Inflammatory macrophage treated with lipopolysaccharide for 1 hour (primary cell): Measurements from ENCODE around the gene DLGAP1.

Experiments
- DNase-seq, 2 donors: peaks; one replicate each; pipeline ENCODE4 v3.0.0-alpha.2; 2020 to 2022

Gene DLGAP1

GRCh38 chr18:3552305-3552704, 902.8 kb downstream of the DLGAP1 start:
- no peak for DNase-seq

- no peak for DNase-seq
Measured at GRCh38 chr18:3547891-3548615, 907.1 kb downstream of the DLGAP1 start.

DNA sequence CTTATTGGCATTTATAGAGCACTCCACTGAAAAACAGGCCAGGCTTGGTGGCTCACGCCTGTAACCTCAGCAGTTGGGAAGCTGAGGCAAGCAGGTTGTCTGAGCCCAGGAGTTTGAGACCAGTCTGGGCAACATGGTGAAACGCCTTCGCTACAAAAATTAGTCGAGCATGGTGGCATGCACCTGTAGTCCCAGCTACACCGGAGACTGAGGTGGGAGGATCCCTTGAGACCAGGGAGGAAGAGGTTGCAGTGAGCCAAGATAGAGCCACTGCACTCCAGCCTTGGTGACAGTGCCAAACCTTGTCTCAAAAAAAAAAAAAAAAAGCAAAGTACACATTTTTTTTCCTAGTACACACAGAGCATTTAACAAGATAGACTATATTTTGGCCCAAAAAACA, 909.0 kb downstream of the DLGAP1 start:
- no peak for DNase-seq

- DNase-seq = no peak
Measured at GRCh38 chr18:3544537-3544936, 910.6 kb downstream of the DLGAP1 start.

GRCh38 chr18:3541549-3542386, 913.3 kb downstream of the DLGAP1 start:
- DNase-seq = no peak

DNA sequence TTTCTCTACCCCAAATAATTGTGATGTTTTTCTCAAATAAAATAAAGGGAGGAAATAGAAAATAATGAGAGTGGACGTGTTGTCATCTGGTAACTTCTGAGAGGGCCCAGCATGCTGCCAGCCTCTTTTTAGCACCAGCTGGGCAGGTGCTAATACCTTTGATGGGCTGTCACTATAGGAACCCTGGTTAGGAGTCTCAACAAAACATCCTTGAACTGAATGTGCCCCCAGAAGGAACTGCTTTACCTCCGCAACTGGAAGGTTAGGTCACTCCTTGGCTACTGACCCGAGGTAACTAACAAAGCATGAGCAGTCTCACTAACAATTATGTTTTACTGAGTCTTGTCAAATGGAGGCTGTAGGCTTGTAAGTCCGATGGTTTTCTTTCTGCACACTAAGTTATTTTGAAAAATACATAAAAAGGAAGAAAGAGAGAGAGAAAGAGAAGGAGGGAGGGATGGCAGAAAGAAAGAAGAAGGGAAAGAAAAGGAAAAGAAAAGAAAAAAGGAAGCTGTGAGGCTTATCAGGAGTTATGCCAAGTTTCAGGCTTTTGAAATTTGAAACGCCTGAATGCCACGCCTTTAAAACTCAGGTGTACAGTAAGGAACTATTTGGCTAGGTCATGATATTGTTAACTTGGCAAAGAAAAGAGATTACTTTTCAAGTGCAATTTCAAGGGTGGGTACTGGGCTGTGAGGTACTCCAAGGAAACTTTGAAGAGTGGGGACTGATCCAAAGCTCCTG, 914.1 kb downstream of the DLGAP1 start:
- no peak for DNase-seq

GRCh38 chr18:3538954-3539617, 916.0 kb downstream of the DLGAP1 start:
- DNase-seq = no peak

GRCh38 chr18:3538456-3538855, 916.7 kb downstream of the DLGAP1 start:
- no peak for DNase-seq

- DNase-seq = no peak
Measured at GRCh38 chr18:3530807-3531206, 924.3 kb downstream of the DLGAP1 start.

GRCh38 chr18:3529601-3530000, 925.5 kb downstream of the DLGAP1 start:
- no peak for DNase-seq

- DNase-seq = no peak
Measured at GRCh38 chr18:3529077-3529476, 926.0 kb downstream of the DLGAP1 start.

GRCh38 chr18:3528231-3528630, 926.9 kb downstream of the DLGAP1 start:
- DNase-seq = no peak

GRCh38 chr18:3526421-3527354, 928.4 kb downstream of the DLGAP1 start:
- DNase-seq = no peak

- DNase-seq = peak; percentile 6 to 18
Measured at GRCh38 chr18:3525870-3526420, 929.2 kb downstream of the DLGAP1 start.

- no peak for DNase-seq
Measured at GRCh38 chr18:3524706-3525105, 930.4 kb downstream of the DLGAP1 start.

GRCh38 chr18:3520230-3521085, 934.6 kb downstream of the DLGAP1 start:
- no peak for DNase-seq

DNA sequence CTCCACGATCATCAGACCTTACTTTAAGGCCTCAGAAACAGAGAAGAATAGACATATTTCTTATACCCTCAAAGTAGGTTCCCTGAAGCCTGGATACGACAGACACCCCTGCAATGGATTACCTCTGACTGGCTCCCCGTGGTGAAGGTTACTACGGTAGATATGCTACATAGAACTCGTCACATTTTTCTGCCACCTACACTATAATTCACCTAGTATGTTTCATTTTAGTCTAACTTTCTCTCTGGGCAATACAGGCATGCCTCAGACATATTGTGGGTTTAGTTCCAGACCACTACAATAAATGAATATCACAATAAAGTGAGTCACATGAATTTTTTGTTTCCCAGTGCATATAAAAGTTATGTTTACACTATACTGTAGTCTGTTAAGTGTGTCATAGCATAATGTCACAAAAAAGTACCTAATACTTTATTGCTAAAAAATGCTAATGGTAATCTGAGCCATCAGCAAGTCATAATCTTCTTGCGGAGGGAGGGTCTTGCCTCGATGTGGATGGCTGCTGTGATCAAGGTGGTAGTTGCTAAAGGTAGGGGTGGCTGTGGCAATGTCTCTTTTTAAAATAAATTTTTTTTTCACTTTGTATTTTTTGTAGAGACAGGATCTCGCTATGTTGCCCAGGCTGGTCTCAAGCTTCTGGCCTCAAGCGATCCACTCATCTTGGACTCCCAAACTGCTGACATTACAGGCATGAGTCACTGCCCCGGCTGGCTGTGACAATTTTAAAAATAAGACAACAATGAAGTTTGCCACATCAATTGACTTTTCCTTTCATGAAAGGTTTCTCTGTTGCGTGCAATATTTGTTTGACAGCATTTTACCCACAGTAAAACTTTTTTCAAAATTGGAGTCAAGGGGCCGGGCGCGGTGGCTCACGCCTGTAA, 940.5 kb downstream of the DLGAP1 start:
- no peak for DNase-seq

DNA sequence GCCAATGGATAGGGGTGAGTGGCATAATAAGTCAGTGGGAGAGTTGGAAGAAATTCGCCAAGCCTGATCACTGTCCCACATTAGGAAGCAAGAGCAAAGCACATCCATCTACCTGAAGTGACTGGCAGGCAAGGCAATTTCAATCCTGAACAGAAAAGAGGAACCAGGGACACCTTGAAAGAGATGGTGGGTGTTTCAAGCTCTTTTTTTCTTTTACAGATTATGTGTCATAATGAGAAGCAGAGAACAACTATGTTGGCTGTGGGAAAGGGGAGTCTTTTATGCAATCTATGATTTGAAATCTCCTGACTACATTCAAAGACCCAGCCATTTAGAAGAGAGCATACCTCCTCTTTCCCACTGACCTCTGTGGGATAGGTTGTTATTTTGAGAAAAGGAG, 941.6 kb downstream of the DLGAP1 start:
- DNase-seq = no peak

GRCh38 chr18:3511980-3512379, 943.1 kb downstream of the DLGAP1 start:
- no peak for DNase-seq
